GM23338 (cell line): ENCODE results near the gene CSGALNACT2. TPM values are rescaled to one million over a fixed set of nuclear protein-coding genes. Genes with fewer than 3 reads are reported as not detected.

Source experiments
- ATAC-seq: fragments of 200-7000 bp; cut with Tn5 transposase; 3 replicates; pipeline ENCODE4 v1.9.1; 2020
- DNase-seq: peaks from one replicate; pipeline ENCODE4 v3.0.0-alpha.2; 2015; ENCODE audit warnings: low spot score
- H2AFZ ChIP-seq: fragments of 200-600 bp; sonication (generic); 2 replicates; pipeline ENCODE4 v1.8.0; 2016; ENCODE audit warnings: antibody characterized with exemption, mild to moderate bottlenecking, moderate library complexity
- H3F3A ChIP-seq: fragments of 200-600 bp; sonication (generic); replicated peaks from 2 replicates; pipeline ENCODE4 v1.8.0; 2017; ENCODE audit warnings: antibody characterized with exemption, mixed run types, low read depth
- H3K27ac ChIP-seq: fragments of 200-600 bp; sonication (generic); 2 replicates; pipeline ENCODE4 v1.6.1; 2016; ENCODE audit warnings: low read depth
- H3K27me3 ChIP-seq: fragments of 200-600 bp; sonication (generic); 2 replicates; pipeline ENCODE4 v1.8.0; 2016; ENCODE audit warnings: mild to moderate bottlenecking, mixed run types, moderate library complexity; ENCODE audit not compliant: insufficient read depth
- H3K36me3 ChIP-seq: fragments of 200-600 bp; sonication (generic); 2 replicates; pipeline ENCODE4 v1.8.0; 2016; ENCODE audit warnings: mild to moderate bottlenecking; ENCODE audit not compliant: insufficient read depth
- H3K4me1 ChIP-seq: fragments of 200-600 bp; sonication (generic); 2 replicates; pipeline ENCODE4 v1.8.0; 2016; ENCODE audit warnings: mild to moderate bottlenecking, moderate library complexity; ENCODE audit not compliant: insufficient read depth
- H3K4me2 ChIP-seq: fragments of 200-600 bp; sonication (generic); 2 replicates; pipeline ENCODE4 v1.7.1; 2017; ENCODE audit warnings: mixed run types
- H3K4me3 ChIP-seq: fragments of 200-600 bp; sonication (generic); 2 replicates; pipeline ENCODE4 v1.6.1; 2016; ENCODE audit warnings: mixed run types
- H3K79me2 ChIP-seq: fragments of 200-600 bp; sonication (generic); replicated peaks from 2 replicates; pipeline ENCODE4 v1.8.0; 2017; ENCODE audit warnings: mild to moderate bottlenecking; ENCODE audit not compliant: insufficient read depth
- H3K9me2 ChIP-seq: fragments of 200-600 bp; sonication (generic); 2 replicates; pipeline ENCODE4 v1.8.0; 2017; ENCODE audit not compliant: insufficient read depth
- H4K20me1 ChIP-seq: fragments of 200-600 bp; sonication (generic); replicated peaks from 2 replicates; pipeline ENCODE4 v1.8.0; 2017; ENCODE audit warnings: mild to moderate bottlenecking; ENCODE audit not compliant: insufficient read depth
- H3K27ac Mint-ChIP-seq: 2 replicates; pipeline ENCODE4 v1.8.0; 2020; ENCODE audit warnings: inconsistent platforms, mild to moderate bottlenecking, moderate library complexity, mixed read lengths
- H3K27me3 Mint-ChIP-seq: 3 replicates; pipeline ENCODE4 v1.8.0; 2022; ENCODE audit warnings: low read depth, mild to moderate bottlenecking, moderate library complexity, mixed read lengths, inconsistent platforms; ENCODE audit not compliant: insufficient read depth, poor library complexity
- H3K36me3 Mint-ChIP-seq: 3 replicates; pipeline ENCODE4 v1.8.0; 2021; ENCODE audit warnings: low read depth, mild to moderate bottlenecking, inconsistent platforms, moderate library complexity, mixed read lengths
- H3K4me1 Mint-ChIP-seq: 3 replicates; pipeline ENCODE4 v1.8.0; 2020; ENCODE audit warnings: mild to moderate bottlenecking, inconsistent platforms, mixed read lengths
- H3K4me3 Mint-ChIP-seq: 3 replicates; pipeline ENCODE4 v1.8.0; 2021; ENCODE audit warnings: moderate library complexity, mild to moderate bottlenecking, inconsistent platforms, mixed read lengths
- H3K9me3 Mint-ChIP-seq: 3 replicates; pipeline ENCODE4 v1.8.0; 2020; ENCODE audit warnings: moderate library complexity, mild to moderate bottlenecking, inconsistent platforms, mixed read lengths
- CREB1 ChIP-seq: fragments of 250-450 bp; sonication (Bioruptor Pico); IDR thresholded peaks from 2 replicates; pipeline ENCODE4 v1.5.0; 2020; ENCODE audit warnings: low read depth, mild to moderate bottlenecking, moderate library complexity
- EZH2 ChIP-seq: fragments of 200-600 bp; sonication (generic); IDR thresholded peaks from one replicate; pipeline ENCODE4 v1.8.0; 2017; ENCODE audit warnings: antibody characterized with exemption, mild to moderate bottlenecking, low read depth; ENCODE audit not compliant: unreplicated experiment
- EZH2phosphoT487 ChIP-seq: fragments of 200-600 bp; sonication (generic); IDR thresholded peaks from one replicate; pipeline ENCODE4 v1.8.1; 2018; ENCODE audit warnings: antibody characterized with exemption; ENCODE audit not compliant: unreplicated experiment
- JUNB ChIP-seq: IDR thresholded peaks from one replicate; pipeline ENCODE4 v1.6.1; 2016; ENCODE audit warnings: antibody characterized with exemption; ENCODE audit not compliant: unreplicated experiment
- NANOG ChIP-seq: IDR thresholded peaks from 2 replicates; pipeline ENCODE4 v1.6.1; 2016; ENCODE audit warnings: antibody characterized with exemption, borderline replicate concordance
- POLR2AphosphoS5 ChIP-seq: IDR thresholded peaks from 2 replicates; pipeline ENCODE4 v1.6.1; 2016; ENCODE audit warnings: antibody characterized with exemption, low read depth
- STAT1 ChIP-seq: IDR thresholded peaks from one replicate; pipeline ENCODE4 v1.6.1; 2016; ENCODE audit warnings: antibody characterized with exemption; ENCODE audit not compliant: unreplicated experiment
- ZNF114 ChIP-seq: fragments of 250-450 bp; sonication (Bioruptor Pico); IDR thresholded peaks from 2 replicates; pipeline ENCODE4 v1.5.0; 2020; ENCODE audit warnings: mild to moderate bottlenecking, moderate library complexity
- ZNF331 ChIP-seq: fragments of 250-450 bp; sonication (Bioruptor Pico); IDR thresholded peaks from 2 replicates; pipeline ENCODE4 v1.5.0; 2020; ENCODE audit warnings: low read depth, mild to moderate bottlenecking, moderate library complexity
- ZNF462 ChIP-seq: fragments of 250-450 bp; sonication (Bioruptor Pico); IDR thresholded peaks from 2 replicates; pipeline ENCODE4 v1.5.0; 2020; ENCODE audit warnings: mild to moderate bottlenecking, moderate library complexity
- polyA plus RNA-seq: library from polyadenylated mRNA; unstranded; fragments of >200 nt; fragmentation: Nextera tagmentation; extraction: Ambion mirVana; gene quantifications from 2 replicates; pipeline ENCODE4 v1.2.1, GENCODE V29; 2016
- total RNA-seq: library from RNA; depleted of rRNA; stranded (reverse); fragments of >200 nt; shearing (Covaris generic); gene quantifications from 2 replicates; pipeline ENCODE4 v1.2.3, GENCODE V29; 2014
- TF ChIP-seq, protein P1 (sequence below): IDR thresholded peaks from 2 replicates; pipeline ENCODE4 v1.6.1; 2016; ENCODE audit warnings: antibody characterized with exemption
- TF ChIP-seq, protein P2 (sequence below), 2 experiments: fragments of 200-600 bp in 1 of 2; sonication (generic) in 1 of 2; conservative IDR thresholded peaks; 2 replicates each; pipeline versions ENCODE4 v1.5.1 to v1.6.1; 2016 to 2017; ENCODE audit warnings: antibody characterized with exemption in 2 of 2, low read depth in 2 of 2, mild to moderate bottlenecking in 2 of 2, moderate library complexity in 1 of 2
- TF ChIP-seq, protein P3 (sequence below): IDR thresholded peaks from one replicate; pipeline ENCODE4 v1.6.1; 2018; ENCODE audit warnings: antibody characterized with exemption; ENCODE audit not compliant: unreplicated experiment

Gene CSGALNACT2
- total and polyA plus RNA-seq, 2 experiments from 2014 or later: 3.0 to 4.6 TPM

- DNase-seq (no peak), ATAC-seq (no peak)
- Mint-ChIP-seq H3K4me1 (peaks cover 5% of the 10 kb centered on the region; the same call in 2 of the 3 replicates), H3K27me3 (peaks cover 18% of the 10 kb centered on the region), H3K36me3 (peaks cover 44% of the 10 kb centered on the region), H3K27ac (no peak overlapping the region), H3K4me3 (no peak overlapping the region), H3K9me3 (no peaks in the 10 kb centered on the region)
- Histone ChIP-seq H3K9me2 (no peaks in the 10 kb centered on the region), H2AFZ (no peak overlapping the region), H3K36me3 (no peaks in the 10 kb centered on the region; the same call in 1 of the 2 replicates), H3K4me1 (no peaks in the 10 kb centered on the region), H4K20me1 (peaks cover 3% of the 10 kb centered on the region; the same call in 1 of the 2 replicates), H3K79me2 (no peaks in the 10 kb centered on the region), H3F3A (no peaks in the 10 kb centered on the region), H3K27me3 (no peaks in the 10 kb centered on the region), H3K4me2 (no peak overlapping the region), H3K27ac (no peak overlapping the region), H3K4me3 (no peak overlapping the region)
- TF ChIP-seq, protein P1, sequence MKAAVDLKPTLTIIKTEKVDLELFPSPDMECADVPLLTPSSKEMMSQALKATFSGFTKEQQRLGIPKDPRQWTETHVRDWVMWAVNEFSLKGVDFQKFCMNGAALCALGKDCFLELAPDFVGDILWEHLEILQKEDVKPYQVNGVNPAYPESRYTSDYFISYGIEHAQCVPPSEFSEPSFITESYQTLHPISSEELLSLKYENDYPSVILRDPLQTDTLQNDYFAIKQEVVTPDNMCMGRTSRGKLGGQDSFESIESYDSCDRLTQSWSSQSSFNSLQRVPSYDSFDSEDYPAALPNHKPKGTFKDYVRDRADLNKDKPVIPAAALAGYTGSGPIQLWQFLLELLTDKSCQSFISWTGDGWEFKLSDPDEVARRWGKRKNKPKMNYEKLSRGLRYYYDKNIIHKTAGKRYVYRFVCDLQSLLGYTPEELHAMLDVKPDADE: no peak
- no peak for TF ChIP-seq JUNB
- TF ChIP-seq ZNF462 (CRISPR knock-in tag): no peak
- TF ChIP-seq POLR2AphosphoS5: no peak
- TF ChIP-seq EZH2phosphoT487: no peak
- no peak for TF ChIP-seq NANOG
- TF ChIP-seq EZH2: no peak
- TF ChIP-seq CREB1: no peak
- no peak for TF ChIP-seq ZNF114 (CRISPR knock-in tag)
- no peak for TF ChIP-seq ZNF331 (CRISPR knock-in tag)
- TF ChIP-seq, protein P2, sequence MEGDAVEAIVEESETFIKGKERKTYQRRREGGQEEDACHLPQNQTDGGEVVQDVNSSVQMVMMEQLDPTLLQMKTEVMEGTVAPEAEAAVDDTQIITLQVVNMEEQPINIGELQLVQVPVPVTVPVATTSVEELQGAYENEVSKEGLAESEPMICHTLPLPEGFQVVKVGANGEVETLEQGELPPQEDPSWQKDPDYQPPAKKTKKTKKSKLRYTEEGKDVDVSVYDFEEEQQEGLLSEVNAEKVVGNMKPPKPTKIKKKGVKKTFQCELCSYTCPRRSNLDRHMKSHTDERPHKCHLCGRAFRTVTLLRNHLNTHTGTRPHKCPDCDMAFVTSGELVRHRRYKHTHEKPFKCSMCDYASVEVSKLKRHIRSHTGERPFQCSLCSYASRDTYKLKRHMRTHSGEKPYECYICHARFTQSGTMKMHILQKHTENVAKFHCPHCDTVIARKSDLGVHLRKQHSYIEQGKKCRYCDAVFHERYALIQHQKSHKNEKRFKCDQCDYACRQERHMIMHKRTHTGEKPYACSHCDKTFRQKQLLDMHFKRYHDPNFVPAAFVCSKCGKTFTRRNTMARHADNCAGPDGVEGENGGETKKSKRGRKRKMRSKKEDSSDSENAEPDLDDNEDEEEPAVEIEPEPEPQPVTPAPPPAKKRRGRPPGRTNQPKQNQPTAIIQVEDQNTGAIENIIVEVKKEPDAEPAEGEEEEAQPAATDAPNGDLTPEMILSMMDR (conservative IDR thresholded peaks at IDR 0.05; ENCODE audit: low read depth in 2 of 2): no peak
- TF ChIP-seq STAT1: no peak
- TF ChIP-seq, protein P3, sequence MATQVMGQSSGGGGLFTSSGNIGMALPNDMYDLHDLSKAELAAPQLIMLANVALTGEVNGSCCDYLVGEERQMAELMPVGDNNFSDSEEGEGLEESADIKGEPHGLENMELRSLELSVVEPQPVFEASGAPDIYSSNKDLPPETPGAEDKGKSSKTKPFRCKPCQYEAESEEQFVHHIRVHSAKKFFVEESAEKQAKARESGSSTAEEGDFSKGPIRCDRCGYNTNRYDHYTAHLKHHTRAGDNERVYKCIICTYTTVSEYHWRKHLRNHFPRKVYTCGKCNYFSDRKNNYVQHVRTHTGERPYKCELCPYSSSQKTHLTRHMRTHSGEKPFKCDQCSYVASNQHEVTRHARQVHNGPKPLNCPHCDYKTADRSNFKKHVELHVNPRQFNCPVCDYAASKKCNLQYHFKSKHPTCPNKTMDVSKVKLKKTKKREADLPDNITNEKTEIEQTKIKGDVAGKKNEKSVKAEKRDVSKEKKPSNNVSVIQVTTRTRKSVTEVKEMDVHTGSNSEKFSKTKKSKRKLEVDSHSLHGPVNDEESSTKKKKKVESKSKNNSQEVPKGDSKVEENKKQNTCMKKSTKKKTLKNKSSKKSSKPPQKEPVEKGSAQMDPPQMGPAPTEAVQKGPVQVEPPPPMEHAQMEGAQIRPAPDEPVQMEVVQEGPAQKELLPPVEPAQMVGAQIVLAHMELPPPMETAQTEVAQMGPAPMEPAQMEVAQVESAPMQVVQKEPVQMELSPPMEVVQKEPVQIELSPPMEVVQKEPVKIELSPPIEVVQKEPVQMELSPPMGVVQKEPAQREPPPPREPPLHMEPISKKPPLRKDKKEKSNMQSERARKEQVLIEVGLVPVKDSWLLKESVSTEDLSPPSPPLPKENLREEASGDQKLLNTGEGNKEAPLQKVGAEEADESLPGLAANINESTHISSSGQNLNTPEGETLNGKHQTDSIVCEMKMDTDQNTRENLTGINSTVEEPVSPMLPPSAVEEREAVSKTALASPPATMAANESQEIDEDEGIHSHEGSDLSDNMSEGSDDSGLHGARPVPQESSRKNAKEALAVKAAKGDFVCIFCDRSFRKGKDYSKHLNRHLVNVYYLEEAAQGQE: no peak
Measured at GRCh38 chr10:43195557-43195956, 57.3 kb downstream of the CSGALNACT2 start.
